Stimulated activated CD8-positive, alpha-beta memory T cell treated with anti-CD3 and anti-CD28 coated beads, Interleukin-12 subunit alpha, Interleukin-12 subunit beta, amount 100 ng/mL, for 24 hours (primary cell): ENCODE data around the gene GRHL3.

Experiments used
- DNase-seq: peaks from one replicate; pipeline ENCODE4 v3.0.0-alpha.2; 2020; ENCODE audit errors: extremely low read depth

The GRHL3 gene

DNA sequence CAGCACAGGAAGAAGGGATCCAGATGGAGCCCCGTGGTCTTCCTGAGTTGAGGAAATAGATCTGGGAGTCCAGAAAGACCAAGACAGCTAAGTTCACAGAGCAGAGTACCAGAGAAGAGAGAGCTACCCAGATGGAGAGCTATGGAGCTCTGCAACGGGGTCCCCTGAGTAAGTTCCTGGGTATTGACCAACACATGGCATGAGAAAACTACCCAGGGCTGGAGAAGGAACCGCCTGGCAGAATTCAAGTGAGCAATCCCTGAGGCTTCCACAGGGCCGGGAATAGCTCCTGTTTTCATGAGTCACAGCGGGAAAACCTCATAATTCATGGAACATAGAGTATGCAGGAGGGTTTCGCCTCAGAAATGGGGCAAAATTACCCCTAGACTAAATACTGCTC, 74.7 kb downstream of the GRHL3 start:
- DNase-seq = no peak

DNA sequence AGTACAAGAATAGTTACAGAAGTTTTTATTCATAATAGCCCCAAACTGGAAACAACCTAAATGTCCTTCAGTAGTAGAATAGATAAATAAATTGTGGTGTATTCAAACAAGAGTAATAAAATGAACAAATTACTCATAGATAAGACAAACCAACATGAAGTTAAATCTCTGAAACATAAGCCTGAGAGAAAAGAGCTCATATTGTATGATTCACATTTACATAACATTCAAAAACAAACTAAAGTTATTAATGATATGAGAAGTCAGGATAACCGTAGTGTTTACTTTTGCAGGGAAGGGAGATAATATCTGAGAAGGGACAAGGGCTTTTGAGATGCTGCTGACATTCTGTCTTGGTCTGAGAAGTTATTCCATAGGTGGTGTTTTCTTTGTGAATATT, 80.9 kb downstream of the GRHL3 start:
- no peak for DNase-seq

DNA sequence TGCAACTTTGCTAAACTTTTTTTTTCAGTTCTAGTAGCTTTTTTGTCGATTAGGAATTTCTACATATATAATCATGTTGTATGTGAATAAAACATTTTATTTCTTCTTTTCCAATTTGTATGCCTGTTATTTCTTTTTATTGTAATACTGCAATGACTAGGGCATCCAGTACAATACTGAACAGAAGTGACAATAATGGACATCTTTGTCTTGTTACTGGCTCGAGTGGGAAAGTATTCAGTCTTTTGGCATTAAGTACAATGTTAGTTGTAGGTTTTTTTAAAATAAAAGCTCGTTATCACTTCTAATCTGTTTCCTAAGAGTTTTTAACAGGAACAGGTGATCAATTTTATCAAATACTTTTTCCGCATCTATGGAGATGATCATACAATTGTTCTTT, 84.6 kb downstream of the GRHL3 start:
- no peak for DNase-seq
